Astrocyte (in vitro differentiated cells and primary cell): Measurements from ENCODE around the gene COMMD7. TPM values are rescaled to one million over a fixed set of nuclear protein-coding genes. Genes with fewer than 3 reads are reported as not detected.

Experiments used
- DNase-seq: peaks from one replicate; pipeline ENCODE4 v3.0.0-alpha.2; 2010; ENCODE audit warnings: low read depth
- FAIRE-seq: peaks from 2 replicates; lab custom pipeline; 2011; peaks lifted over from hg19 to GRCh38; lab: Jason Lieb, UNC
- H2AFZ ChIP-seq: 2 replicates; pipeline ENCODE4 v1.6.0; 2012; ENCODE audit warnings: low read depth, low read length, inconsistent platforms
- H3K27ac ChIP-seq: 2 replicates; pipeline ENCODE4 v1.5.1; 2011; ENCODE audit warnings: low read depth, low read length, inconsistent platforms
- H3K27me3 ChIP-seq: 2 replicates; pipeline ENCODE4 v1.6.0; 2011; ENCODE audit warnings: low read length, inconsistent platforms; ENCODE audit not compliant: insufficient read depth
- H3K36me3 ChIP-seq: 2 replicates; pipeline ENCODE4 v1.5.1; 2011; ENCODE audit warnings: low read length, inconsistent platforms; ENCODE audit not compliant: insufficient read depth
- H3K4me1 ChIP-seq: 2 replicates; pipeline ENCODE4 v1.5.1; 2011; ENCODE audit warnings: low read length, inconsistent platforms; ENCODE audit not compliant: insufficient read depth
- H3K4me2 ChIP-seq: 2 replicates; pipeline ENCODE4 v1.6.0; 2012; ENCODE audit warnings: low read length, inconsistent platforms
- H3K4me3 ChIP-seq: 2 replicates; pipeline ENCODE4 v1.5.1; 2011; ENCODE audit warnings: low read depth, mild to moderate bottlenecking, low read length, inconsistent platforms; ENCODE audit not compliant: insufficient read depth
- H3K79me2 ChIP-seq: 2 replicates; pipeline ENCODE4 v1.6.0; 2012; ENCODE audit warnings: mild to moderate bottlenecking, low read length, inconsistent platforms; ENCODE audit not compliant: insufficient read depth
- H3K9ac ChIP-seq: 2 replicates; pipeline ENCODE4 v1.6.0; 2012; ENCODE audit warnings: mild to moderate bottlenecking, low read length, inconsistent platforms
- H3K9me3 ChIP-seq: 2 replicates; pipeline ENCODE4 v1.5.1; 2012; ENCODE audit warnings: low read depth, mild to moderate bottlenecking, low read length, inconsistent platforms; ENCODE audit not compliant: insufficient read depth
- H4K20me1 ChIP-seq: 2 replicates; pipeline ENCODE4 v1.6.0; 2012; ENCODE audit warnings: low read length, inconsistent platforms; ENCODE audit not compliant: insufficient read depth
- H3K27ac Mint-ChIP-seq: one replicate; pipeline ENCODE4 v1.8.0; 2021; ENCODE audit warnings: mild to moderate bottlenecking, mixed read lengths; ENCODE audit not compliant: unreplicated experiment
- H3K27me3 Mint-ChIP-seq: one replicate; pipeline ENCODE4 v1.8.0; 2021; ENCODE audit warnings: low read depth, mixed read lengths; ENCODE audit not compliant: unreplicated experiment
- H3K36me3 Mint-ChIP-seq: one replicate; pipeline ENCODE4 v1.8.0; 2021; ENCODE audit warnings: low read depth, mixed read lengths; ENCODE audit not compliant: unreplicated experiment
- H3K4me1 Mint-ChIP-seq: one replicate; pipeline ENCODE4 v1.8.0; 2021; ENCODE audit warnings: low read depth, mixed read lengths; ENCODE audit not compliant: unreplicated experiment
- H3K4me3 Mint-ChIP-seq: one replicate; pipeline ENCODE4 v1.8.0; 2021; ENCODE audit warnings: mild to moderate bottlenecking, moderate library complexity, mixed read lengths; ENCODE audit not compliant: unreplicated experiment
- H3K9me3 Mint-ChIP-seq: one replicate; pipeline ENCODE4 v1.8.0; 2021; ENCODE audit warnings: mild to moderate bottlenecking, mixed read lengths; ENCODE audit not compliant: unreplicated experiment
- CTCF ChIP-seq: IDR thresholded peaks from 2 replicates; pipeline ENCODE4 v1.5.1; 2011; ENCODE audit warnings: low read depth, mild to moderate bottlenecking, inconsistent platforms, low read length, moderate library complexity; ENCODE audit not compliant: insufficient read depth
- EZH2 ChIP-seq: IDR thresholded peaks from 2 replicates; pipeline ENCODE4 v1.6.1; 2012; ENCODE audit warnings: mild to moderate bottlenecking, low read length, inconsistent platforms; ENCODE audit not compliant: insufficient read depth
- total RNA-seq: library from RNA; stranded (reverse); gene quantifications from 2 replicates; pipeline ENCODE4 v1.2.1, GENCODE V29; 2021

The COMMD7 gene
- total RNA-seq, 1 donor from 2014 or later, result 38.9 TPM

GRCh38 chr20:32780749-32781655 lies 37.7 kb upstream of the COMMD7 start:
- DNase-seq, result no peak
- H3K27me3 Mint-ChIP-seq, result no peaks in the 10 kb centered on the region
- Histone ChIP-seq H3K9ac (no peak overlapping the region), H3K27ac (no peak overlapping the region), H3K79me2 (peaks cover 17% of the 10 kb centered on the region), H2AFZ (no peak overlapping the region), H3K27me3 (no peaks in the 10 kb centered on the region), H4K20me1 (peaks cover 22% of the 10 kb centered on the region), H3K4me2 (no peak overlapping the region), H3K9me3 (no peaks in the 10 kb centered on the region), H3K4me1 (no peaks in the 10 kb centered on the region), H3K4me3 (no peak overlapping the region), H3K36me3 (peaks cover 6% of the 10 kb centered on the region)
- H3K4me1 Mint-ChIP-seq, result peaks cover 14% of the 10 kb centered on the region
- H3K4me3 Mint-ChIP-seq, result no peak overlapping the region
- H3K9me3 Mint-ChIP-seq, result no peaks in the 10 kb centered on the region
- no peak for FAIRE-seq
- no peak for TF ChIP-seq EZH2
- TF ChIP-seq CTCF, result no peak
- peaks cover 9% of the 10 kb centered on the region for H3K36me3 Mint-ChIP-seq
- no peak overlapping the region for H3K27ac Mint-ChIP-seq

DNA sequence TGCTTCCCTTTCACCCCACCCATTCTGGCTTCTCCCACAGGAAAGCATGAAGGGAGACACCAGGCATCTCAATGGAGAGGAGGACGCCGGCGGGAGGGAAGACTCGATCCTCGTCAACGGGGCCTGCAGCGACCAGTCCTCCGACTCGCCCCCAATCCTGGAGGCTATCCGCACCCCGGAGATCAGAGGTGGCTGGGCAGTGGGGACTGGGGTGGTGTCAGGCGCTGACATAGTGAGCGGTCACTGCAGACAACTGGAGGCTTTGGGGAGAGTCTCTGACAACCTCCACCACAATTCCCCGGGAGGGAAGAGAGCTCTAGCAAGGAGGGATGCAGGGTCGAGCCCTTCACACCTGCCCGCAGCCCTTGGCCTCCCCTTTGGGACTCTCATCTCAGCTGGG lies 37.0 kb upstream of the COMMD7 start:
- Histone ChIP-seq H3K79me2 (peaks cover 17% of the 10 kb centered on the region), H3K27me3 (no peaks in the 10 kb centered on the region), H3K4me3 (no peak overlapping the region), H4K20me1 (peaks cover 25% of the 10 kb centered on the region), H3K9ac (no peak overlapping the region), H3K9me3 (no peaks in the 10 kb centered on the region), H3K4me1 (no peaks in the 10 kb centered on the region), H3K4me2 (no peak overlapping the region), H3K27ac (no peak overlapping the region), H3K36me3 (peaks cover 6% of the 10 kb centered on the region), H2AFZ (no peak overlapping the region)
- Mint-ChIP-seq H3K4me3 (no peak overlapping the region), H3K27me3 (no peaks in the 10 kb centered on the region), H3K9me3 (no peaks in the 10 kb centered on the region), H3K27ac (no peak overlapping the region), H3K36me3 (peaks cover 9% of the 10 kb centered on the region), H3K4me1 (peaks cover 21% of the 10 kb centered on the region)
- FAIRE-seq (no peak), DNase-seq (no peak)
- TF ChIP-seq EZH2, result no peak
- no peak for TF ChIP-seq CTCF
